Prostate gland (tissue), 2 donors: ENCODE measurements around the gene DNLZ. TPM values are rescaled to one million over a fixed set of nuclear protein-coding genes. Genes with fewer than 3 reads are reported as not detected.

Experiments used
- DNase-seq: peaks from one replicate; pipeline ENCODE4 v3.0.0-alpha.2; 2019; ENCODE audit warnings: low spot score
- H3K27ac ChIP-seq, 2 donors: fragments of 200-600 bp; sonication (generic); 2 replicates each; pipeline ENCODE4 v1.5.1; 2017 to 2019
- H3K27me3 ChIP-seq: fragments of 200-600 bp; sonication (generic); replicated peaks from 2 replicates; pipeline ENCODE4 v1.5.1; 2019; ENCODE audit not compliant: insufficient read depth
- H3K36me3 ChIP-seq, 2 donors: fragments of 200-600 bp; sonication (generic); 1 replicate in 1 of 2; 2 replicates in 1 of 2; pipeline versions ENCODE4 v1.5.1 to v1.8.1; 2017 to 2019
- H3K4me1 ChIP-seq: fragments of 200-600 bp; sonication (generic); replicated peaks from 2 replicates; pipeline ENCODE4 v1.5.1; 2019
- H3K4me3 ChIP-seq, 2 donors: fragments of 200-600 bp; sonication (generic); 2 replicates each; pipeline ENCODE4 v1.5.1; 2017 to 2019
- H3K9me3 ChIP-seq: fragments of 200-600 bp; sonication (generic); 2 replicates; pipeline ENCODE4 v1.5.1; 2017
- CTCF ChIP-seq, 4 experiments: fragments of 200-600 bp in 2 of 4; fragments of 450-650 bp in 2 of 4; sonication (generic) in 2 of 4; IDR thresholded peaks; 1 replicate in 3 of 4; 2 replicates in 1 of 4; pipeline ENCODE4 v1.5.1; 2016 to 2019; ENCODE audit warnings: antibody characterized with exemption in 4 of 4, mild to moderate bottlenecking in 2 of 4, moderate library complexity in 2 of 4
- POLR2A ChIP-seq: fragments of 450-650 bp; IDR thresholded peaks from one replicate; pipeline ENCODE4 v1.6.1; 2016; ENCODE audit warnings: antibody characterized with exemption, mild to moderate bottlenecking
- POLR2AphosphoS5 ChIP-seq: sonication (generic); formaldehyde crosslinking; IDR thresholded peaks from one replicate; pipeline ENCODE4 v1.6.1; 2017; ENCODE audit warnings: antibody characterized with exemption
- WGBS: methylation state at CpG from one replicate; pipeline ENCODE4 v1.1.5; 2018; 5-methylcytosine and 5-hydroxymethylcytosine counted together
- intact Hi-C: fragments of 100-400 bp; cut with DNase I; formaldehyde crosslinking; loops from one replicate; pipeline ENCODE4 v1.14.2; 2022
- total RNA-seq, 2 donors: library from RNA; depleted of rRNA; stranded (reverse); fragments of >200 nt; gene quantifications; one replicate each; pipeline ENCODE4 v1.1.0, GENCODE V29; 2016

The DNLZ gene
- total RNA-seq, 2 donors from 2014 or later: 37.6 to 64.3 TPM

- no peaks in the 10 kb centered on the region for H3K27me3 ChIP-seq
- no peaks in the 10 kb centered on the region for H3K36me3 ChIP-seq
- no peak overlapping the region for H3K27ac ChIP-seq
- H3K4me3 ChIP-seq: no peak overlapping the region
- WGBS: 87% methylated on average over 17 of the region's 24 CpGs
- intact Hi-C loops: no loop called here
- H3K9me3 ChIP-seq: no peaks in the 10 kb centered on the region
- no peak for TF ChIP-seq POLR2A
- TF ChIP-seq POLR2AphosphoS5: no peak
- TF ChIP-seq CTCF (IDR thresholded peaks at IDR 0.05): no peak
- DNase-seq: no peak
- no peaks in the 10 kb centered on the region for H3K4me1 ChIP-seq
These were observed 14.0 kb downstream of the DNLZ start for GRCh38 chr9:136349546-136349945.

GRCh38 chr9:136348691-136349090 lies 14.9 kb downstream of the DNLZ start:
- no peaks in the 10 kb centered on the region for H3K36me3 ChIP-seq
- intact Hi-C loops: no loop called here
- H3K9me3 ChIP-seq: no peaks in the 10 kb centered on the region
- no peak overlapping the region for H3K4me3 ChIP-seq
- H3K4me1 ChIP-seq: no peaks in the 10 kb centered on the region
- 86% methylated on average over 12 of the region's 14 CpGs for WGBS
- H3K27ac ChIP-seq: no peak overlapping the region
- no peaks in the 10 kb centered on the region for H3K27me3 ChIP-seq
- DNase-seq: no peak
- no peak for TF ChIP-seq POLR2A
- TF ChIP-seq POLR2AphosphoS5: no peak
- no peak for TF ChIP-seq CTCF (IDR thresholded peaks at IDR 0.05)

- Histone ChIP-seq H3K4me1 (no peaks in the 10 kb centered on the region), H3K4me3 (no peak overlapping the region), H3K27me3 (no peaks in the 10 kb centered on the region), H3K27ac (no peak overlapping the region), H3K36me3 (no peaks in the 10 kb centered on the region), H3K9me3 (no peaks in the 10 kb centered on the region)
- TF ChIP-seq POLR2A (no peak), CTCF (IDR thresholded peaks at IDR 0.05) (no peak), POLR2AphosphoS5 (no peak)
- 77% methylated on average over 33 of the region's 34 CpGs for WGBS
- DNase-seq: no peak
- intact Hi-C loops: no loop called here
These were observed 15.9 kb downstream of the DNLZ start for GRCh38 chr9:136347472-136348256.

- TF ChIP-seq POLR2AphosphoS5: no peak
- TF ChIP-seq POLR2A: no peak
- no peak for TF ChIP-seq CTCF (IDR thresholded peaks at IDR 0.05)
- WGBS: 84% methylated on average over 20 of the region's 20 CpGs
- no peaks in the 10 kb centered on the region for H3K4me1 ChIP-seq
These were observed 16.5 kb downstream of the DNLZ start for GRCh38 chr9:136346927-136347465.

GRCh38 chr9:136346157-136346481 lies 17.4 kb downstream of the DNLZ start:
- no peaks in the 10 kb centered on the region for H3K9me3 ChIP-seq
- H3K4me1 ChIP-seq: no peaks in the 10 kb centered on the region
- no peak for DNase-seq
- H3K27me3 ChIP-seq: no peaks in the 10 kb centered on the region
- no peak overlapping the region for H3K4me3 ChIP-seq
- no peaks in the 10 kb centered on the region for H3K36me3 ChIP-seq
- intact Hi-C loops: no loop called here
- WGBS: 60% methylated on average over 7 of the region's 10 CpGs
- H3K27ac ChIP-seq: no peak overlapping the region
- TF ChIP-seq POLR2A (no peak), POLR2AphosphoS5 (no peak), CTCF (IDR thresholded peaks at IDR 0.05) (no peak)

More at GRCh38 chr9:136346927-136347465, 16.5 kb downstream of the DNLZ start:
- Histone ChIP-seq H3K9me3 (no peaks in the 10 kb centered on the region), H3K27ac (no peak overlapping the region), H3K27me3 (no peaks in the 10 kb centered on the region), H3K4me3 (no peak overlapping the region), H3K36me3 (no peaks in the 10 kb centered on the region)
- intact Hi-C loops: no loop called here
- no peak for DNase-seq
